Fibroblast of pulmonary artery (primary cell): Measurements from ENCODE around the gene GFRA4.

ENCODE experiments used
- DNase-seq: peaks from one replicate; pipeline ENCODE4 v3.0.0-alpha.2; 2010; ENCODE audit warnings: low read depth
- H3K4me3 ChIP-seq: replicated peaks from 2 replicates; pipeline ENCODE4 v1.5.1; 2011; ENCODE audit warnings: low read depth, mild to moderate bottlenecking, control low read depth, low read length, moderate library complexity
- CTCF ChIP-seq: IDR thresholded peaks from 2 replicates; pipeline ENCODE4 v1.5.1; 2011; ENCODE audit warnings: mild to moderate bottlenecking, control low read depth, low read length, inconsistent platforms; ENCODE audit errors: missing control alignments

Gene GFRA4

GRCh38 chr20:3667434-3668037, 4.3 kb upstream of the GFRA4 start:
- no peak for TF ChIP-seq CTCF
- H3K4me3 ChIP-seq, result no peak overlapping the region
- DNase-seq, result no peak

DNA sequence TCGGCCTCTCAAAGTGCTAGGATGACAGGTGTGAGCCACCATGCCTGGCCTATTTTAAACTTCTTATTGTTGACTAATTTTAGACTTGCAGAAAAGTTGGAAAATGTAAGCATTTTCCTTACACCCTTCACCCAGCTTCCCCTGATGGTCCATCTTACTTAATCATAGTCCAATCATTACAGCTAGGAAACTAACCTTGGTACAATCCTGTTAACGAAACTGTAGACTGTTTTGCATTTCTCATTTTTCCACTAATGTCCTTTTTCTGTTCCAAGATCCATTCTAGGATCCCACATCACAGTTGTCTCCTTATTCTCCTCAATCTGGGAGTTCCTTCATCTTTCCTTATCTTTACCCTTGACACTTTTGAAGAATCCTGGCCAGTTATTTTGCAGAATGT, 659 bp upstream of the GFRA4 start:
- H3K4me3 ChIP-seq, result no peak overlapping the region
- TF ChIP-seq CTCF, result no peak
- DNase-seq, result no peak

- no peak for TF ChIP-seq CTCF
- DNase-seq, result no peak
- no peak overlapping the region for H3K4me3 ChIP-seq
These were observed 1.2 kb downstream of the GFRA4 start for GRCh38 chr20:3661814-3662665.

GRCh38 chr20:3661060-3661813, 2.0 kb downstream of the GFRA4 start:
- no peak for DNase-seq
- TF ChIP-seq CTCF, result no peak
- H3K4me3 ChIP-seq, result no peak overlapping the region

DNA sequence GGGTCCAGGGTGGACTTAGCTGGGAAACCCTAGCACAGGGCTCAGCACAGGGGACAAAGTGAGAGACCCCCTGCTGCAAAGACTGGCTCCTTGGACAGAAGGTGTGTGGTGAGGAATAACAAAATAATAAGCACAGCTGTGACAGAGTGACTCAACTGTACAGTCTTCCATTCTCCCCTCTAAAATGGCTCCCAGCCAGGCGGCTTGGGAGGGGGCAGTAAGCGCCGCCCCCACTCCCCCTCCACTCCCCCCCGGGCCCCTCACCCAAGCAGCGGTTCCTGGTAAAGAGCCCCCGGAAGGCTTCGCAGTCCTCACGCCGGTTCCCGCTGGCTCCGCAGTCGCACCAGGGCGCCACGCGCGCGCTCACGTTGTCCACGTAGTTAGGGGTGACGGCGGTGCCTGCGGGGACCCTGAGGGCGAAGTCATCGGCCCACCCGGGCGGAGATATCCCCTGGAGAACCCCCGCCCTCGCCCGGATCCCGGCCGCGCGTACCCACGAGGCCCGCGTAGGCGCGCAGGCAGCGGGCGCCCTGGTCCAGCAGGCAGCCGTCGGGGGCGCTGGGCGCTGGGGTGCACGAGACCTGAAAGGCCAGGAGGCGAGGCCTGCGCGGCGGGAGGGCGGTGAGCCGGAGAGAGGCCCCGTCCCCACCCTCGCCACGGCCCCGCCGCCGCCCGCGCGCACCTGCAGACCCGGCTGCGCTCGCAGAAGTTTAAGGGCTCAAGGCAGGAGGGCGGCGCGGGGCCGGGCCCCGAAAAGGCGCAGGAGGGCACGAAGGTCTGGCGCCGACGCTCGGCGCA, 2.7 kb downstream of the GFRA4 start:
- no peak for DNase-seq
- TF ChIP-seq CTCF, result no peak
- H3K4me3 ChIP-seq, result no peak overlapping the region

DNA sequence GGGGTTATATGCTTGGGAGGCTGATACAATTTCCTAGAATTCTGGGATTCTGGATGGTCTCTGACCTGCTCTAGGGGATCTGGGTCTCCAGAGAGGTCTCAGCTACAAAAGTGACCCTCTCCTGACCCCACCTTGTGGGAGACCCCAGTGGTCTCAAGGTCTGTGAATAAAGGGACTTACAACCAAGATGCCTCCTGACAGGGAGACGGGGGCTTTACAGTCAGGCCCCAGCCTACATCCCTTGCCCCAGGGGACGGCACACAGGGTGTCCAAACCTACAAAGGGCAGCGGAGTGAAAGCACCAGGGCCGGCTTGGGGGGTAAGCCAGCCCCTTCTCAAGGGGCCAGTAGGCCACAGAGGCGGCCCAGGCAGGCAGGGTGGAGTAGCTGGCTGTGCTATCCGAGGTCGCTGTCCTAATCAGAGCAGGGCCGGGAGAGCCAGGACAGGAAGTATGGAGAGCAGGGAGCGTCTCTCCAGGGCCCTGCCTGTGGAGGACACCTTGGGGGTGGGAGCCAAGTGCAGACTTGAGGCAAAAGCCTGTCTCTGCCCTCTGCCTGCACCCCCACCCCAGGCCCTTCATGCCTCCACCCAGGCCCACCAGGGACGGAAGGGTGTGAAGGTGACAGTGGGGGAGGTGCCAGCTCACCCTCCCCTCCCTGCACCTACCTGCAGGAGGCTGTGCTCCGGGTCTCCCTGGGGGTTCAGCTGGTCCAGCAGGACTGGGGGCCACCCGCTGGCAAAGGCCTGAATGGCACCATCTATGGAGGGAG, 3.5 kb downstream of the GFRA4 start:
- no peak overlapping the region for H3K4me3 ChIP-seq
- DNase-seq, result no peak
- no peak for TF ChIP-seq CTCF
